Activated CD8-positive, alpha-beta memory T cell treated with anti-CD3 and anti-CD28 coated beads, Interleukin-2, amount 10 ng/mL, durations not matched to agents 7 days and 5 days (primary cell): ENCODE results near the gene CARD16. TPM values are rescaled to one million over a fixed set of nuclear protein-coding genes. Genes with fewer than 3 reads are reported as not detected.
"Not testable (repeated sequence)": the region's sequence is repeated elsewhere in the genome, so short reads cannot be mapped to it uniquely, and the experiment has no call there.

ENCODE experiments used
- ATAC-seq: fragments of 150-1000 bp; cut with Tn5 transposase; one replicate; pipeline ENCODE4 v1.10.0; 2021; ENCODE audit warnings: moderate library complexity
- CTCF ChIA-PET: fragments of 350-600 bp; sonication (Branson Sonifier 250); formaldehyde crosslinking; loops from one replicate; lab custom pipeline; 2021; ENCODE audit warnings: antibody characterized with exemption; lab: Charles Lee
- DNase-seq: peaks from one replicate; pipeline ENCODE4 v3.0.0-alpha.2; 2020
- H3K27ac Mint-ChIP-seq: one replicate; pipeline ENCODE4 v1.8.0; 2021; ENCODE audit warnings: mild to moderate bottlenecking, mixed read lengths
- H3K27me3 Mint-ChIP-seq: one replicate; pipeline ENCODE4 v1.8.0; 2021; ENCODE audit warnings: mixed read lengths
- H3K36me3 Mint-ChIP-seq: one replicate; pipeline ENCODE4 v1.8.0; 2021; ENCODE audit warnings: mild to moderate bottlenecking, mixed read lengths
- H3K4me1 Mint-ChIP-seq: one replicate; pipeline ENCODE4 v1.8.0; 2021; ENCODE audit warnings: mixed read lengths
- H3K4me3 Mint-ChIP-seq: one replicate; pipeline ENCODE4 v1.8.0; 2021; ENCODE audit warnings: mild to moderate bottlenecking, moderate library complexity, mixed read lengths
- H3K9me3 Mint-ChIP-seq: one replicate; pipeline ENCODE4 v1.8.0; 2022; ENCODE audit warnings: low read depth, mixed read lengths
- total RNA-seq, 2 experiments: library from RNA; stranded (reverse); gene quantifications; one replicate each; pipeline ENCODE4 v1.2.3, GENCODE V29; 2021

CARD16 gene
- total RNA-seq, 2 experiments from 2014 or later: 70.3 to 92.0 TPM

- H3K4me3 Mint-ChIP-seq: peak within 1 kb of the TSS; percentile 93
- peaks cover 2% of the 10 kb centered on the region for H3K9me3 Mint-ChIP-seq
- ATAC-seq (peak; percentile 92), DNase-seq (peak; percentile 59)
- H3K27me3 Mint-ChIP-seq: no peaks in the 10 kb centered on the region
- peak within 1 kb of the TSS; percentile 94 for H3K27ac Mint-ChIP-seq
- CTCF ChIA-PET: interaction anchor here (0.8 kb wide), 1 partner anchor 9 kb away, joined by 3 read pairs; no protein-coding TSS in a partner anchor
- H3K36me3 Mint-ChIP-seq: peaks cover 58% of the 10 kb centered on the region
- H3K4me1 Mint-ChIP-seq: peaks cover 36% of the 10 kb centered on the region
Measured at GRCh38 chr11:105034813-105035620, 10.1 kb downstream of the CARD16 start, which contains the start of gene CASP1. CASP1 (minus strand) TSS chr11:105035144; CDS start chr11:105035113, 31 bp downstream.

- peak overlapping the region; percentile 93 for H3K4me3 Mint-ChIP-seq
- H3K27ac Mint-ChIP-seq: peak overlapping the region; percentile 94
- not testable (repeated sequence) for H3K27me3 Mint-ChIP-seq, H3K9me3 Mint-ChIP-seq, ATAC-seq, DNase-seq
- CTCF ChIA-PET: interaction anchor here (0.9 to 1.6 kb wide), 3 partner anchors 9 to 88 kb away, joined by 3 to 6 read pairs (median 4); no protein-coding TSS in a partner anchor
- peaks cover 58% of the 10 kb centered on the region for H3K36me3 Mint-ChIP-seq
- peaks cover 40% of the 10 kb centered on the region for H3K4me1 Mint-ChIP-seq
Measured at GRCh38 chr11:105034388-105034787, 10.7 kb downstream of the CARD16 start.

- Mint-ChIP-seq H3K4me3 (peak overlapping the region; percentile 93), H3K27ac (peak overlapping the region; percentile 94), H3K4me1 (peaks cover 40% of the 10 kb centered on the region), H3K36me3 (peaks cover 58% of the 10 kb centered on the region), H3K27me3 (no peaks in the 10 kb centered on the region), H3K9me3 (no peaks in the 10 kb centered on the region)
- CTCF ChIA-PET: interaction anchor here (0.9 to 1.6 kb wide), 3 partner anchors 10 to 87 kb away, joined by 3 to 6 read pairs (median 4); no protein-coding TSS in a partner anchor
- DNase-seq (no peak), ATAC-seq (peak; percentile 54)
Measured at GRCh38 chr11:105033781-105034180, 11.4 kb downstream of the CARD16 start.

GRCh38 chr11:105033343-105033742, 11.8 kb downstream of the CARD16 start:
- Mint-ChIP-seq H3K27ac (peak overlapping the region; percentile 94), H3K4me3 (peak overlapping the region; percentile 93), H3K36me3 (peaks cover 58% of the 10 kb centered on the region), H3K9me3 (no peaks in the 10 kb centered on the region), H3K27me3 (no peaks in the 10 kb centered on the region), H3K4me1 (peaks cover 44% of the 10 kb centered on the region)
- DNase-seq: no peak
- CTCF ChIA-PET: interaction anchor here (0.9 to 1.6 kb wide), 3 partner anchors 10 to 86 kb away, joined by 3 to 6 read pairs (median 4); no protein-coding TSS in a partner anchor
- ATAC-seq: no peak

GRCh38 chr11:105032495-105032894, 12.6 kb downstream of the CARD16 start:
- peaks cover 48% of the 10 kb centered on the region for H3K4me1 Mint-ChIP-seq
- H3K27me3 Mint-ChIP-seq: no peaks in the 10 kb centered on the region
- no peaks in the 10 kb centered on the region for H3K9me3 Mint-ChIP-seq
- H3K4me3 Mint-ChIP-seq: peak overlapping the region; percentile 68
- H3K27ac Mint-ChIP-seq: peak overlapping the region; percentile 67
- CTCF ChIA-PET: interaction anchor here (1.6 kb wide), 1 partner anchor 31 kb away, joined by 6 read pairs; no protein-coding TSS in a partner anchor
- peaks cover 56% of the 10 kb centered on the region for H3K36me3 Mint-ChIP-seq
- ATAC-seq (no peak), DNase-seq (no peak)

- peaks cover 74% of the 10 kb centered on the region for H3K36me3 Mint-ChIP-seq
- H3K4me3 Mint-ChIP-seq: peak overlapping the region; percentile 53
- CTCF ChIA-PET: interaction anchor here (1.2 kb wide), 1 partner anchor 15 kb away, joined by 4 read pairs; no protein-coding TSS in a partner anchor
- peak overlapping the region; percentile 63 for H3K27ac Mint-ChIP-seq
- no peak for DNase-seq
- H3K27me3 Mint-ChIP-seq: no peaks in the 10 kb centered on the region
- peaks cover 27% of the 10 kb centered on the region for H3K4me1 Mint-ChIP-seq
- H3K9me3 Mint-ChIP-seq: no peaks in the 10 kb centered on the region
- ATAC-seq: no peak
Measured at GRCh38 chr11:105027678-105028077, 17.5 kb downstream of the CARD16 start.

GRCh38 chr11:105024394-105024793, 20.7 kb downstream of the CARD16 start:
- ATAC-seq (no peak), DNase-seq (no peak)
- Mint-ChIP-seq H3K9me3 (no peaks in the 10 kb centered on the region), H3K4me1 (peaks cover 10% of the 10 kb centered on the region), H3K27ac (no peak overlapping the region), H3K36me3 (peaks cover 46% of the 10 kb centered on the region), H3K4me3 (no peak overlapping the region), H3K27me3 (no peaks in the 10 kb centered on the region)
- CTCF ChIA-PET: no interaction called here

- Mint-ChIP-seq H3K9me3 (no peaks in the 10 kb centered on the region), H3K27me3 (no peaks in the 10 kb centered on the region), H3K27ac (no peak within 1 kb of the TSS), H3K4me1 (peaks cover 6% of the 10 kb centered on the region), H3K4me3 (no peak within 1 kb of the TSS), H3K36me3 (peaks cover 35% of the 10 kb centered on the region)
- DNase-seq (no peak), ATAC-seq (no peak)
- CTCF ChIA-PET: no interaction called here
Measured at GRCh38 chr11:105023003-105023402, 22.1 kb downstream of the CARD16 start, which contains the start of gene CASP5. CASP5 (minus strand) TSS chr11:105023168; CDS start chr11:105023136, 32 bp downstream.

- Mint-ChIP-seq H3K36me3 (peaks cover 30% of the 10 kb centered on the region), H3K9me3 (no peaks in the 10 kb centered on the region), H3K4me1 (peaks cover 2% of the 10 kb centered on the region), H3K27ac (no peak overlapping the region), H3K27me3 (no peaks in the 10 kb centered on the region), H3K4me3 (no peak overlapping the region)
- DNase-seq: no peak
- CTCF ChIA-PET: no interaction called here
- no peak for ATAC-seq
Measured at GRCh38 chr11:105022527-105022926, 22.6 kb downstream of the CARD16 start.

- no peak overlapping the region for H3K4me3 Mint-ChIP-seq
- CTCF ChIA-PET: no interaction called here
Measured at GRCh38 chr11:105007463-105007862, 37.7 kb downstream of the CARD16 start.

GRCh38 chr11:105005451-105005845, 39.7 kb downstream of the CARD16 start:
- H3K4me1 Mint-ChIP-seq: peaks cover 5% of the 10 kb centered on the region
- ATAC-seq (no peak), DNase-seq (no peak)
- no peaks in the 10 kb centered on the region for H3K9me3 Mint-ChIP-seq
- no peaks in the 10 kb centered on the region for H3K36me3 Mint-ChIP-seq
- CTCF ChIA-PET: no interaction called here
- H3K27me3 Mint-ChIP-seq: no peaks in the 10 kb centered on the region
- H3K27ac Mint-ChIP-seq: no peak overlapping the region
- H3K4me3 Mint-ChIP-seq: no peak overlapping the region

More at GRCh38 chr11:105007463-105007862, 37.7 kb downstream of the CARD16 start:
- DNase-seq (no peak), ATAC-seq (no peak)
- Mint-ChIP-seq H3K9me3 (no peaks in the 10 kb centered on the region), H3K36me3 (no peaks in the 10 kb centered on the region), H3K27me3 (no peaks in the 10 kb centered on the region), H3K27ac (no peak overlapping the region), H3K4me1 (no peaks in the 10 kb centered on the region)

- Mint-ChIP-seq H3K4me1 (peaks cover 5% of the 10 kb centered on the region), H3K4me3 (no peak overlapping the region), H3K36me3 (no peaks in the 10 kb centered on the region), H3K9me3 (no peaks in the 10 kb centered on the region), H3K27ac (no peak overlapping the region), H3K27me3 (no peaks in the 10 kb centered on the region)
- ATAC-seq (no peak), DNase-seq (no peak)
- CTCF ChIA-PET: no interaction called here
Measured at GRCh38 chr11:105004021-105004420, 41.1 kb downstream of the CARD16 start.

GRCh38 chr11:105003151-105003550, 42.0 kb downstream of the CARD16 start:
- CTCF ChIA-PET: no interaction called here
- no peak for ATAC-seq
- DNase-seq: no peak
- Mint-ChIP-seq H3K4me3 (no peak overlapping the region), H3K27ac (no peak overlapping the region), H3K4me1 (peaks cover 5% of the 10 kb centered on the region), H3K9me3 (no peaks in the 10 kb centered on the region), H3K36me3 (no peaks in the 10 kb centered on the region), H3K27me3 (no peaks in the 10 kb centered on the region)
